ENCODE measurements around the gene MT1E.
"Not testable (repeated sequence)": the region's sequence is repeated elsewhere in the genome, so short reads cannot be mapped to it uniquely, and the experiment has no call there.

Gene MT1E

DNA sequence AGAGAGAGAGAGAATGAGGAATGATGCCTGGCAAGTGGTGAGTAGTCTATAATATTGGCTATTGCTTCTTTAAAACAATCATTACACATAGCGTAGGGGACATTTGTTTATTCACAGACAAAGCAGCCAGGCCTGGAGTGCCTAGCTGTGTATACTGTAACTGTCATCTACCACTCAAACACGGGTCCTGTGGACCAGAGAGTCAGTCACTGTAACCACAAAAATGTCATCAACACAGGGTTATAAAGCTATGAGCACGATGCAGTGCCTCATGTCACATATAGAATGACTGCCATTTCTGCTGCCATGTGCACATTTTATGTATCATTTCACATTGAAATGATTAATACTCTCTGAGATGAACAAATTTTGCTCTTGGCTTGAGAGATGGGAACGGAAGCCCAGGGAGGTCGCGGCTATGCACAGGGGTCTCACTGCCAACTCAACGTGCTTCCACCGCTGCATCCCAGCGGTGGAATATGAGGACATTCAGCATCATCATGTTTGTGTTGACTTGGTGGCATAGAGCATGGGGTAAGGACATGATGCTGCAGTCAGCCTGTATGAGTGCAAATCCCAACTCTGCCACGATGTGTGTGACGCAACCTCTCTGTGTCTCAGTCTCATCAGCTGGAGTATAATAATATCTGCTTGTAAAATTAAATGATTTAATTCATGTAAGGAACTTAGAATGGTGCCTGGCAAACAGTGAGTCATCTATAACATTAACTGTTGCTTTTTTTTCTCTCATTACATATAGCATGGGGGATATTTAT is 47.4 kb downstream of the MT1E start:
- no peak for DNase-seq (ENCODE audit: low spot score)

DNA sequence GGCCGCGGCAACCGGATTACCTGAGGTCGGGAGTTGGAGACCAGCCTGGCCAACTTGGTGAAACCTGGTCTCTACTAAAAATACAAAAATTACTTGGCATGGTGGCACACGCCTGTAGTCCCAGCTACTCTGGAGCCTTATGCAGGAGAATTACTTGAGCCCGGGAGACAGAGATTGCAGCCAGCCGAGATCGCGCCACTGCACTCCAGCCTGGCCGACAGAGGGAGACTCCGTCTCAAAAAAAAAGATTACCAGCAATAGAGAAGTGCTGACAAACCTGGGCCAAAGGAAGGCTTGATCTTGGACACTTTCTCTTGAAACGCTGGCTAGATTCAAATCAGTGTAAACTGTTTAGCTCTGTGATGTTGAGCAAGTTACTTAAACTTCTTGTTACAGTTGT is 48.3 kb downstream of the MT1E start:
- no peak for DNase-seq (ENCODE audit: low spot score)

DNA sequence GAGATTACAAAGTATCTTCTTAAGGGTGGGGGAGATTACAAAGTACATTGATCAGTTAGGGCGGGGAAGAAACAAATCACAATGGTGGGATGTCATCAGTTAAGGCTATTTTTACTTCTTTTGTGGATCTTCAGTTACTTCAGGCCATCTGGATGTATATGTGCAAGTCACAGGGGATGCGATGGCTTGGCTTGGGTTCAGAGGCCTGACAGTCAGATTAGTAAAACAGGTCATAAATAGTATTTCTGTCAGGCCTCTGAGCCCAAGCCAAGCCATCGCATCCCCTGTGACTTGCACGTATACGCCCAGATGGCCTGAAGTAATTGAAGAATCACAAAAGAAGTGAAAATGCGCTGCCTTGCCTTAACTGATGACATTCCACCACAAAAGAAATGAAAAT is 49.0 kb downstream of the MT1E start:
- DNase-seq (ENCODE audit: low spot score): not testable (repeated sequence)

DNA sequence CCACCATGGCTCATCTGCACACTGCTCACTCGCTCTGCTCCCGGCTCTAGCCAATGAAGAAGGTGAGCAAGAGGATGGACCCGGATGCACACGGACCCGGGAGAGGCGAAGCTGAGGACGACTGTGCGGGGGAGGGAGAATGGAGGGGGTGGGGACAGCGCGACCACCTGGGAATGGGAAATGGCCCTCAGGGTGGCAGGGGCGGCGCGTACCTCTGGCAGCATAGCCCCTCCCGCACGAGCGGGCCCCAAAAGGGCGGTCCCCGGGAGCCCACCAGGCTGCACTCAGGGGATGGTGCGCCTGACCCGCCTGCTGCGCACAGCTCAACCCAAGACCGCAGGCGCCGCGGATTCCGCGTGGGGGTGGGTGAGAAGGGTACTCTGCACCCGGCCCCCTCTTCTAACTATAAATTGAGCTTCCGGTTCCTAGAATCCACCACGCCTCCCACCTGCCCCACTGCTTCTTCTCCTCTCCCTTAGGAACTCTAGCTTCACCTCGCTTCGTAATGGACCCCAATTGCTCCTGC is 50.2 kb downstream of the MT1E start:
- no peak for DNase-seq (ENCODE audit: low spot score)

Measured in HuH-7 (cell line).